Fibroblast of pulmonary artery (primary cell): Measurements from ENCODE around the gene MYO1D.

ENCODE experiments used
- DNase-seq: peaks from one replicate; pipeline ENCODE4 v3.0.0-alpha.2; 2010; ENCODE audit warnings: low read depth
- H3K4me3 ChIP-seq: replicated peaks from 2 replicates; pipeline ENCODE4 v1.5.1; 2011; ENCODE audit warnings: low read depth, mild to moderate bottlenecking, control low read depth, low read length, moderate library complexity
- TF ChIP-seq, protein P1 (sequence below): IDR thresholded peaks from 2 replicates; pipeline ENCODE4 v1.5.1; 2011; ENCODE audit warnings: mild to moderate bottlenecking, control low read depth, low read length, inconsistent platforms; ENCODE audit errors: missing control alignments

Gene MYO1D

DNA sequence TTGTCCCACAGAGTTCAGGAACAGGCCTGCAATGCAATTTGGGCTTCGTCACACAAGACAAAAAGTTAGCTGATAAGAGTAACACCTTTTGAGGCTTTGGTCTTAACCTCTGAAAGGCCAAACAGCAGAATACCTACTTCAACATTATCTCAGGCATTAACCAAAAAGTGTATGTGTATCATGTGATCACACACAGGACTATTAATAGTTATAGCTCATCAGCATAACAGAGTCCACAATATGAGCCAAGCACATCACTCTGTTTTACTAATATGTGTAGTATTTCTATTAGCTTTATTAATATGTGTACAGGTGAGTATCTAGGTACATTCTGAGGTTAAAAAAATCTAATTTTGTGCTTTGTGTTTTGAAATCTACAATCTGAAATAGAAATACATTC lies 30.8 kb downstream of the MYO1D start:
- H3K4me3 ChIP-seq, result no peak overlapping the region
- TF ChIP-seq, protein P1, sequence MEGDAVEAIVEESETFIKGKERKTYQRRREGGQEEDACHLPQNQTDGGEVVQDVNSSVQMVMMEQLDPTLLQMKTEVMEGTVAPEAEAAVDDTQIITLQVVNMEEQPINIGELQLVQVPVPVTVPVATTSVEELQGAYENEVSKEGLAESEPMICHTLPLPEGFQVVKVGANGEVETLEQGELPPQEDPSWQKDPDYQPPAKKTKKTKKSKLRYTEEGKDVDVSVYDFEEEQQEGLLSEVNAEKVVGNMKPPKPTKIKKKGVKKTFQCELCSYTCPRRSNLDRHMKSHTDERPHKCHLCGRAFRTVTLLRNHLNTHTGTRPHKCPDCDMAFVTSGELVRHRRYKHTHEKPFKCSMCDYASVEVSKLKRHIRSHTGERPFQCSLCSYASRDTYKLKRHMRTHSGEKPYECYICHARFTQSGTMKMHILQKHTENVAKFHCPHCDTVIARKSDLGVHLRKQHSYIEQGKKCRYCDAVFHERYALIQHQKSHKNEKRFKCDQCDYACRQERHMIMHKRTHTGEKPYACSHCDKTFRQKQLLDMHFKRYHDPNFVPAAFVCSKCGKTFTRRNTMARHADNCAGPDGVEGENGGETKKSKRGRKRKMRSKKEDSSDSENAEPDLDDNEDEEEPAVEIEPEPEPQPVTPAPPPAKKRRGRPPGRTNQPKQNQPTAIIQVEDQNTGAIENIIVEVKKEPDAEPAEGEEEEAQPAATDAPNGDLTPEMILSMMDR, result no peak
- no peak for DNase-seq

- TF ChIP-seq, protein P1, result no peak
- no peak overlapping the region for H3K4me3 ChIP-seq
These were observed 36.7 kb downstream of the MYO1D start for GRCh38 chr17:32840241-32840640.

DNA sequence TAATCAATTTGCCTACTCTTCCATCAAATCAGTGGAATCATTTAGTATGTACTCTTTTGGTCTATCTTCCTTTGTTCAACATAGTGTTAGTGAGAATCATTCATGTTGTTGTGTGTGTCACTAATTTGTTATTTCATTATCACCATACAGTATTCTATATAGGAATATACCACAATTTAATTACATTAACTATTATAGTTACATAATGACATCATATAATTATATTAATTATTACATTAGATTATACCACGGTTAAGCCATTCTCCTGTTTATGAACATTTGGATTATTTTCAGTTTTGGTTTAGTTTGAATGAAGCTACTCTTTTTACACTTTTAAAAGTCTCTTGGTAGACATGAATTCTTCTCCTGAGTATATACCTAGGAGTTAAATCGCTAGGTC lies 40.4 kb downstream of the MYO1D start:
- TF ChIP-seq, protein P1, result no peak
- no peak overlapping the region for H3K4me3 ChIP-seq
- DNase-seq, result no peak

More at GRCh38 chr17:32840241-32840640, 36.7 kb downstream of the MYO1D start:
- no peak for DNase-seq

- no peak overlapping the region for H3K4me3 ChIP-seq
- no peak for DNase-seq
- TF ChIP-seq, protein P1, result no peak
These were observed 41.6 kb downstream of the MYO1D start for GRCh38 chr17:32835291-32835761.

DNA sequence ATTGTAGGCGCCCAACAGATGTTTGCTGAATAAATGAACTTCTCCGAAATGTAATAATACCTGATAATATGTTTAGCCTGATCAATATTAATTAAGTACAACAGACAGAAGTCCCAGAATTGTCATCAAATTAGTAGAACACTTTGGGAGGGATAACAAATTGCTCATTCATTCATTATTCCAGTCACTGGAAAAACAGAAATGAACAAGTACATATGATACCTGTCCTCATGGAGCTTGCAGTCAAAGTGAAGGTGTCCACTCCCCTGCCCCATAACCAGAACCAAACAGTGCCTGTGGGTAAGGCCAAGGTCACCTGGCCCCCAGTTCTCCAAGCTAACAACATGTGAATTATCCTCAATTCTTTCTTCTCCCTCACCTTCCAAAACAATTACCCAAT lies 42.8 kb downstream of the MYO1D start:
- no peak overlapping the region for H3K4me3 ChIP-seq
- TF ChIP-seq, protein P1, result no peak
- no peak for DNase-seq

DNA sequence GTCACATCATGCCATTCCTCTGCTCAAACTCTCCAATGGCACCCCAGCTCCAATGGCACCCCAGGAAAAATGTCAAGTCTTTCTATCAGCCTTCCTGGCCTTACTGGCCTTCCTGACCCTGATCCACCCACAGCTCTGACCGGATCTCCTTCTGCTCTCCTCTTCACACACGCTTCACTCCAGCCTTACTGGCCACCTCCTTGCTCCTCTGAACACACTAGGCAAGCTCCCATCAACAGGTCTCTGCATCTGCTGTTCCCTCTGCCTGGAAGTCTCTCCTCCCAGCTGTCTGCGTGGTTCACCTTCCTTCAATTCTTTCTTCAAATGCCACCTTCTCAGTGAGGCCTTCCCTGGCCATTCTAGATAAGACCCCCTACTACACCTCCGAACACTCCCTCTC lies 43.4 kb downstream of the MYO1D start:
- no peak for DNase-seq
- no peak overlapping the region for H3K4me3 ChIP-seq
- TF ChIP-seq, protein P1, result no peak

DNA sequence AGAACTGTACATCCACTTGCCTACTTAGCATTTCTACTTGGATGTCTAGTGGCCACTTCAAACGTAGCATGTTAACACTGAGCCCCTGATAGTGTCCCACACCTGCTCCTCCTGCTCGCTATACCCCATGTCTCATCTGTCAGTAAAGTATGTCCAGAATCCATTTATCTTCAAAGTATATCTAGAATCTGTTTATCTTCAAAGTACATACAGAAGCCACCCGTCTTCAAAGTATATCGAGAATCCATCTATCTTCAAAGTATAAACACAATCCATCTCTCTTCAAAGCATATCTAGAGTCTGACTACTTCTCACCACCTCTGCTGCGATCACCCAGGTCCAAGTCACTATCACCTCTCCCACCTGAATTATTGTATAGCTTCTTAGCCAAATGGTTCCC lies 43.8 kb downstream of the MYO1D start:
- TF ChIP-seq, protein P1, result no peak
- no peak overlapping the region for H3K4me3 ChIP-seq
- DNase-seq, result no peak
